ENCODE measurements around the gene DOCK9.

The DOCK9 gene

GRCh38 chr13:98941536-98941935, 36.3 kb downstream of the DOCK9 start:
- DNase-seq = no peak

- no peak for DNase-seq
These were observed 36.7 kb downstream of the DOCK9 start for GRCh38 chr13:98941126-98941525.

GRCh38 chr13:98940325-98941001, 37.4 kb downstream of the DOCK9 start:
- no peak for DNase-seq

- no peak for DNase-seq
These were observed 38.1 kb downstream of the DOCK9 start for GRCh38 chr13:98939660-98940191.

GRCh38 chr13:98938801-98939200, 39.1 kb downstream of the DOCK9 start:
- no peak for DNase-seq

GRCh38 chr13:98937911-98938381, 39.9 kb downstream of the DOCK9 start:
- DNase-seq = no peak

- DNase-seq = no peak
These were observed 43.6 kb downstream of the DOCK9 start for GRCh38 chr13:98934243-98934642.

- DNase-seq = no peak
These were observed 47.7 kb downstream of the DOCK9 start for GRCh38 chr13:98930151-98930591.

- DNase-seq = no peak
These were observed 49.6 kb downstream of the DOCK9 start for GRCh38 chr13:98927951-98928927.

- no peak for DNase-seq
These were observed 51.9 kb downstream of the DOCK9 start for GRCh38 chr13:98925949-98926348.

GRCh38 chr13:98923641-98924397, 54.0 kb downstream of the DOCK9 start:
- no peak for DNase-seq

GRCh38 chr13:98922306-98922705, 55.6 kb downstream of the DOCK9 start:
- no peak for DNase-seq

GRCh38 chr13:98921786-98922185, 56.1 kb downstream of the DOCK9 start:
- DNase-seq = no peak

- no peak for DNase-seq
These were observed 56.8 kb downstream of the DOCK9 start for GRCh38 chr13:98921015-98921580.

- DNase-seq = peak; percentile 7
These were observed 58.3 kb downstream of the DOCK9 start for GRCh38 chr13:98919566-98919965.

- DNase-seq = no peak
These were observed 59.1 kb downstream of the DOCK9 start for GRCh38 chr13:98918771-98919170.

- DNase-seq = no peak
These were observed 60.7 kb downstream of the DOCK9 start for GRCh38 chr13:98917116-98917515.

GRCh38 chr13:98916403-98916802, 61.5 kb downstream of the DOCK9 start:
- no peak for DNase-seq

GRCh38 chr13:98915981-98916380, 61.9 kb downstream of the DOCK9 start:
- DNase-seq = no peak

GRCh38 chr13:98915563-98915962, 62.3 kb downstream of the DOCK9 start:
- DNase-seq = no peak

- DNase-seq = no peak
These were observed 64.1 kb downstream of the DOCK9 start for GRCh38 chr13:98913741-98914140.

- DNase-seq = no peak
These were observed 65.0 kb downstream of the DOCK9 start for GRCh38 chr13:98912846-98913245.

Measured in NCI-H146 (cell line).